SKM-1 treated with dmso at 0.1 percent for 144 hours (cell line): ENCODE data around the gene SUPT6H.

Source experiments
- DNase-seq: peaks from one replicate; lab custom pipeline; 2025; ENCODE audit not compliant: unreplicated experiment; lab: John Stamatoyannopoulos, UW

Gene SUPT6H

GRCh38 chr17:28748852-28749515 is 87.0 kb downstream of the SUPT6H start:
- no peak for DNase-seq

GRCh38 chr17:28749516-28750177 is 87.6 kb downstream of the SUPT6H start:
- no peak for DNase-seq

DNA sequence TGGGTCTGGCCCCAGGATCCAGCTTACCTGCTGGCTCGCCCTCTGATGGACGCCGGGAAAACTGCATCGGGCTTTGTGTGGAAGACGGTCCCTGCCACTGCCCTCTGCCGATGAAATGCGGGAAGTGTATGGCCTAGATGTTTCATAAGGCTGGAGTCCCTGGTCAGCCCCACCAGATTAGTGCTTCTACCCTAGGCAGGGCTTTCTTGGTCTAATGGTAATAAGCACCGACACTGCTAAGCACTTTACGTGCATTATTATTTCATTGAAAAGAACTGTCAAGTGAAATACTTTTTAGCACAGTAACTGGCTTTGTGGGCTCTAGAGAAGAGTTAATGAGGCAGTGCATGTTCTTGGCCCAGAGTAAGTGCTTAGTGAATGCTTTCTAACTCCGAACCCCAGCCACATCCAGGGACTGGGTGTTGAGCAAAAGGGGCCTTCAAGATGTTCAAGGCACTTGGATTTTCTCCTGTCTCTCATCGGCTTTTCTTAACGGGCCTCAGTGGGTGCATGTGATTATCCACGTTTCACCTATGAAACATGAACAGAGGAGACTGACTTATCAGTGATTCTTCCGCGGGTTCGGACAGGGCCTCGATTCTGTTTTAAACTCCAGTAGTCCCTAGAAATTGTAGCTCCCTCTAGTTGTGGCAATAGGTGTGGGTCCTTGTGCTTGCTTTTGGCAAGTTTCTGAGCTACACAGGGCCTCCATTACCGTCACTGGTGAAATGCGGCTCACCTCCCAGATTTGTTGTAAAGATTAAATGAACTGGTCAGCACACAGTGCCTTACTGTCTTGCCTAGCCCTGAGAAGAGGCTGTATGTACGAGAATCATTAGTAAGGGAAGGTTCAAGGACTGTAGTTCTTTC is 88.4 kb downstream of the SUPT6H start:
- DNase-seq, result peak; percentile 80

GRCh38 chr17:28751600-28752366 is 89.8 kb downstream of the SUPT6H start:
- DNase-seq, result no peak
